ENCODE results near the gene IFNGR1.
"Not testable (repeated sequence)": the region's sequence is repeated elsewhere in the genome, so short reads cannot be mapped to it uniquely, and the experiment has no call there.

The IFNGR1 gene

GRCh38 chr6:137218917-137219663 lies at the start of gene IFNGR1:
TSS of gene IFNGR1 (minus strand) at chr6:137219385. CDS start at chr6:137219327, 58 bp downstream.
- peak; percentile 89 for ATAC-seq
- DNase-seq = peak; percentile 99

GRCh38 chr6:137268911-137269310 lies 49.7 kb upstream of the IFNGR1 start:
- no peak for DNase-seq
- ATAC-seq = no peak

GRCh38 chr6:137266309-137266586 lies 47.1 kb upstream of the IFNGR1 start:
- ATAC-seq (no peak), DNase-seq (no peak)

GRCh38 chr6:137265561-137266308 lies 46.5 kb upstream of the IFNGR1 start:
- no peak for DNase-seq
- ATAC-seq = no peak

- no peak for DNase-seq
- ATAC-seq = no peak
Measured at GRCh38 chr6:137264311-137265075, 45.3 kb upstream of the IFNGR1 start.

- ATAC-seq (no peak), DNase-seq (no peak)
Measured at GRCh38 chr6:137261761-137262160, 42.6 kb upstream of the IFNGR1 start.

- DNase-seq (no peak), ATAC-seq (no peak)
Measured at GRCh38 chr6:137261361-137261760, 42.2 kb upstream of the IFNGR1 start.

GRCh38 chr6:137260217-137260616 lies 41.0 kb upstream of the IFNGR1 start:
- DNase-seq (no peak), ATAC-seq (no peak)

- no peak for ATAC-seq
- DNase-seq = no peak
Measured at GRCh38 chr6:137259349-137259748, 40.2 kb upstream of the IFNGR1 start.

- ATAC-seq (peak; percentile 43), DNase-seq (no peak)
Measured at GRCh38 chr6:137258170-137258569, 39.0 kb upstream of the IFNGR1 start.

- DNase-seq (no peak), ATAC-seq (no peak)
Measured at GRCh38 chr6:137256350-137257103, 37.3 kb upstream of the IFNGR1 start.

GRCh38 chr6:137254966-137255365 lies 35.8 kb upstream of the IFNGR1 start:
- DNase-seq (no peak), ATAC-seq (no peak)

GRCh38 chr6:137254430-137254829 lies 35.2 kb upstream of the IFNGR1 start:
- not testable (repeated sequence) for DNase-seq, ATAC-seq

GRCh38 chr6:137248702-137249101 lies 29.5 kb upstream of the IFNGR1 start:
- DNase-seq = no peak

GRCh38 chr6:137247724-137248123 lies 28.5 kb upstream of the IFNGR1 start:
- DNase-seq = no peak
- ATAC-seq = no peak

More at GRCh38 chr6:137248702-137249101, 29.5 kb upstream of the IFNGR1 start:
- no peak for ATAC-seq

GRCh38 chr6:137246791-137247202 lies 27.6 kb upstream of the IFNGR1 start:
- ATAC-seq (no peak), DNase-seq (no peak)

- no peak for ATAC-seq
Measured at GRCh38 chr6:137246164-137246563, 27.0 kb upstream of the IFNGR1 start.

GRCh38 chr6:137241481-137242038 lies 22.4 kb upstream of the IFNGR1 start:
- no peak for ATAC-seq
- DNase-seq = no peak

More at GRCh38 chr6:137246164-137246563, 27.0 kb upstream of the IFNGR1 start:
- no peak for DNase-seq

- no peak for DNase-seq
- ATAC-seq = no peak
Measured at GRCh38 chr6:137240168-137240567, 21.0 kb upstream of the IFNGR1 start.

- no peak for DNase-seq
- ATAC-seq = no peak
Measured at GRCh38 chr6:137237413-137238170, 18.4 kb upstream of the IFNGR1 start.
